ENCODE measurements around the gene CA10.

Gene CA10

GRCh38 chr17:52147431-52147830 lies 11.1 kb downstream of the CA10 start:
- no peak for DNase-seq (ENCODE audit: low read depth in 2 of 3, low spot score in 2 of 3)

- no peak for DNase-seq (ENCODE audit: low read depth in 2 of 3, low spot score in 2 of 3)
These were observed 13.0 kb downstream of the CA10 start for GRCh38 chr17:52145476-52145875.

- no peak for DNase-seq (ENCODE audit: low read depth in 2 of 3, low spot score in 2 of 3)
These were observed 15.0 kb downstream of the CA10 start for GRCh38 chr17:52143542-52143941.

GRCh38 chr17:52140601-52141000 lies 17.9 kb downstream of the CA10 start:
- DNase-seq (ENCODE audit: low read depth in 2 of 3, low spot score in 2 of 3) = no peak

- no peak for DNase-seq (ENCODE audit: low read depth in 2 of 3, low spot score in 2 of 3)
These were observed 19.8 kb downstream of the CA10 start for GRCh38 chr17:52138752-52139151.

- DNase-seq (ENCODE audit: low read depth in 2 of 3, low spot score in 2 of 3) = no peak
These were observed 20.2 kb downstream of the CA10 start for GRCh38 chr17:52138350-52138749.

- no peak for DNase-seq (ENCODE audit: low read depth in 2 of 3, low spot score in 2 of 3)
These were observed 22.3 kb downstream of the CA10 start for GRCh38 chr17:52136166-52136565.

- no peak for DNase-seq (ENCODE audit: low read depth in 2 of 3, low spot score in 2 of 3)
These were observed 23.9 kb downstream of the CA10 start for GRCh38 chr17:52134641-52135040.

- DNase-seq (ENCODE audit: low read depth in 2 of 3, low spot score in 2 of 3) = no peak
These were observed 29.8 kb downstream of the CA10 start for GRCh38 chr17:52128721-52129120.

GRCh38 chr17:52124993-52125392 lies 33.5 kb downstream of the CA10 start:
- no peak for DNase-seq (ENCODE audit: low read depth in 2 of 3, low spot score in 2 of 3)

- no peak for DNase-seq (ENCODE audit: low read depth in 2 of 3, low spot score in 2 of 3)
These were observed 34.0 kb downstream of the CA10 start for GRCh38 chr17:52124561-52124960.

GRCh38 chr17:52120465-52120864 lies 38.0 kb downstream of the CA10 start:
- DNase-seq (ENCODE audit: low read depth in 2 of 3, low spot score in 2 of 3) = no peak

GRCh38 chr17:52110923-52111581 lies 47.5 kb downstream of the CA10 start:
- DNase-seq (ENCODE audit: low read depth in 2 of 3, low spot score in 2 of 3) = no peak

GRCh38 chr17:52106638-52107261 lies 51.8 kb downstream of the CA10 start:
- peak in 1 of 3 experiments; percentile 6 for DNase-seq (ENCODE audit: low read depth in 2 of 3, low spot score in 2 of 3)

- no peak for DNase-seq (ENCODE audit: low read depth in 2 of 3, low spot score in 2 of 3)
These were observed 52.4 kb downstream of the CA10 start for GRCh38 chr17:52106072-52106471.

GRCh38 chr17:52105591-52105990 lies 52.9 kb downstream of the CA10 start:
- DNase-seq (ENCODE audit: low read depth in 2 of 3, low spot score in 2 of 3) = no peak

- DNase-seq (ENCODE audit: low read depth in 2 of 3, low spot score in 2 of 3) = no peak
These were observed 62.5 kb downstream of the CA10 start for GRCh38 chr17:52096056-52096455.

- no peak for DNase-seq (ENCODE audit: low read depth in 2 of 3, low spot score in 2 of 3)
These were observed 74.3 kb downstream of the CA10 start for GRCh38 chr17:52084176-52084575.

- DNase-seq (ENCODE audit: low read depth in 2 of 3, low spot score in 2 of 3) = no peak
These were observed 79.0 kb downstream of the CA10 start for GRCh38 chr17:52079496-52079895.

- DNase-seq (ENCODE audit: low read depth in 2 of 3, low spot score in 2 of 3) = no peak
These were observed 86.8 kb downstream of the CA10 start for GRCh38 chr17:52071712-52072111.

GRCh38 chr17:52064791-52065211 lies 93.7 kb downstream of the CA10 start:
- no peak for DNase-seq (ENCODE audit: low read depth in 2 of 3, low spot score in 2 of 3)

GRCh38 chr17:52049496-52049895 lies 109.0 kb downstream of the CA10 start:
- no peak for DNase-seq (ENCODE audit: low read depth in 2 of 3, low spot score in 2 of 3)

GRCh38 chr17:52049051-52049450 lies 109.5 kb downstream of the CA10 start:
- no peak for DNase-seq (ENCODE audit: low read depth in 2 of 3, low spot score in 2 of 3)
